HepG2 (cell line): ENCODE results near the gene GRM2. TPM values are rescaled to one million over a fixed set of nuclear protein-coding genes. Genes with fewer than 3 reads are reported as not detected.

Source experiments
- ATAC-seq: fragments of 200-7000 bp; cut with Tn5 transposase; 3 replicates; pipeline ENCODE4 v1.9.1; 2020; ENCODE audit warnings: mild to moderate bottlenecking, moderate library complexity
- BruUV-seq: library from RNA; stranded (reverse); fragments of 400-500 nt; replicated peaks from 2 replicates; lab custom pipeline; 2021; lab: Mats Ljungman, UMichigan
- CTCF ChIA-PET: fragments of 300-600 bp; formaldehyde crosslinking; extraction: SDS; loops from one replicate; lab custom pipeline; 2021; ENCODE audit warnings: low total read pairs, inconsistent platforms, low intra/inter-chr PET ratio; lab: Yijun Ruan, JAX
- POLR2A ChIA-PET: fragments of 350-600 bp; sonication (Branson Sonifier 250); formaldehyde crosslinking; loops from one replicate; lab custom pipeline; 2020; ENCODE audit warnings: antibody characterized with exemption, inconsistent platforms; lab: Yijun Ruan, JAX
- DNase-seq: peaks from one replicate; pipeline ENCODE4 v3.0.0-alpha.2; 2015; ENCODE audit warnings: low spot score
- FAIRE-seq: peaks from 3 replicates; lab custom pipeline; 2011; peaks lifted over from hg19 to GRCh38; lab: Jason Lieb, UNC
- H2AFZ ChIP-seq: one replicate; pipeline ENCODE4 v1.6.1; 2011; ENCODE audit warnings: low read length, inconsistent platforms
- H3K27ac ChIP-seq: fragments of 300-600 bp; 3 replicates; pipeline ENCODE4 v1.8.0; 2011; ENCODE audit warnings: mixed run types, mild to moderate bottlenecking, mixed read lengths, low read length, inconsistent platforms; ENCODE audit not compliant: insufficient read depth; ENCODE audit errors: extremely low read length
- H3K27me3 ChIP-seq, 2 experiments: fragments of 200-600 bp in 1 of 2; 2 replicates in 1 of 2; 3 replicates in 1 of 2; pipeline versions ENCODE4 v1.6.0 to v1.8.0; 2011; ENCODE audit warnings: low read length in 2 of 2, mild to moderate bottlenecking in 2 of 2, moderate library complexity in 2 of 2, inconsistent platforms in 1 of 2; ENCODE audit not compliant: insufficient read depth in 2 of 2, control insufficient read depth in 1 of 2
- H3K36me3 ChIP-seq, 2 experiments: fragments of 200-600 bp in 1 of 2; replicated peaks in 1 of 2; 2 replicates in 1 of 2; 3 replicates in 1 of 2; pipeline versions ENCODE4 v1.5.1 to v1.8.0; 2011; ENCODE audit warnings: low read length in 2 of 2, inconsistent platforms in 1 of 2; ENCODE audit not compliant: insufficient read depth in 2 of 2, control insufficient read depth in 1 of 2
- H3K4me1 ChIP-seq: 2 replicates; pipeline ENCODE4 v1.5.1; 2012; ENCODE audit warnings: low read length, inconsistent platforms; ENCODE audit not compliant: insufficient read depth
- H3K4me2 ChIP-seq: 2 replicates; pipeline ENCODE4 v1.6.0; 2011; ENCODE audit warnings: low read depth, low read length, inconsistent platforms
- H3K4me3 ChIP-seq, 3 experiments: fragments of 200-600 bp in 1 of 3; sonication (generic), shearing (Covaris generic) in 1 of 3; replicated peaks in 1 of 3; 2 replicates each; pipeline ENCODE4 v1.5.1; 2011 to 2016; ENCODE audit warnings: low read length in 3 of 3, inconsistent platforms in 2 of 3, low read depth in 2 of 3, mild to moderate bottlenecking in 2 of 3, control low read depth in 1 of 3, mixed read lengths in 1 of 3; ENCODE audit not compliant: insufficient read depth in 1 of 3
- H3K79me2 ChIP-seq: one replicate; pipeline ENCODE4 v1.6.1; 2011; ENCODE audit warnings: low read length, inconsistent platforms; ENCODE audit not compliant: insufficient read depth
- H3K9ac ChIP-seq: 2 replicates; pipeline ENCODE4 v1.6.0; 2011; ENCODE audit warnings: mild to moderate bottlenecking, low read depth, low read length, inconsistent platforms; ENCODE audit not compliant: insufficient read depth
- H3K9me3 ChIP-seq: 2 replicates; pipeline ENCODE4 v1.5.1; 2012; ENCODE audit warnings: mild to moderate bottlenecking, low read length
- H4K20me1 ChIP-seq: 2 replicates; pipeline ENCODE4 v1.6.0; 2011; ENCODE audit warnings: inconsistent platforms, mild to moderate bottlenecking, low read length, moderate library complexity; ENCODE audit not compliant: insufficient read depth
- KMT2B ChIP-seq: IDR thresholded peaks from 2 replicates; pipeline ENCODE4 v1.6.1; 2016; ENCODE audit warnings: missing genetic modification reagents, missing compliant biosample characterization
- MXD3 ChIP-seq: IDR thresholded peaks from 2 replicates; pipeline ENCODE4 v1.6.1; 2016; ENCODE audit warnings: mild to moderate bottlenecking, missing biosample characterization, missing genetic modification reagents
- NR2F6 ChIP-seq, 2 experiments: IDR thresholded peaks; 2 replicates each; pipeline ENCODE4 v1.6.1; 2016; ENCODE audit warnings: antibody characterized with exemption in 1 of 2, mild to moderate bottlenecking in 1 of 2
- WGBS: methylation state at CpG from one replicate; pipeline ENCODE4 v1.1.6; 2017; ENCODE audit warnings: low lambda C conversion rate; 5-methylcytosine and 5-hydroxymethylcytosine counted together
- in situ Hi-C: cut with HindIII; loops from 2 replicates; pipeline ENCODE4 v1.10.0; 2017; ENCODE audit warnings: low pct_unique_long_range_greater_than_20kb; ENCODE audit not compliant: extremely low pct_ligation_motif_present
- intact Hi-C: fragments of 100-400 bp; cut with micrococcal nuclease; formaldehyde crosslinking; loops from one replicate; pipeline ENCODE4 v1.10.0; 2022; ENCODE audit not compliant: unreplicated experiment
- polyA plus RNA-seq, 8 experiments: library from polyadenylated mRNA; depleted of rRNA in 3 of 8; stranded (reverse) in 7 of 8; unstranded in 1 of 8; fragments of >200 nt; fragmentation: Illumina TruSeq in 4 of 8; extraction: Trizol in 4 of 8; gene quantifications; 2 replicates each; pipeline versions ENCODE4 v1.2.1 to v1.2.3, GENCODE V29; 2011 to 2016; ENCODE audit warnings: low read depth in 4 of 8, missing spikeins in 1 of 8, mixed read lengths in 1 of 8; ENCODE audit not compliant: insufficient read depth in 1 of 8
- total RNA-seq, 5 experiments: library from RNA; depleted of rRNA; stranded (reverse); fragments of >200 nt; fragmentation: Illumina TruSeq; extraction: Trizol; gene quantifications; 2 replicates each; pipeline ENCODE4 v1.2.3, GENCODE V29; 2016; ENCODE audit warnings: low read depth in 1 of 5
- TF ChIP-seq, protein P1 (sequence below): fragments of 450-650 bp; IDR thresholded peaks from 2 replicates; pipeline ENCODE4 v1.6.1; 2017; ENCODE audit warnings: mild to moderate bottlenecking
- TF ChIP-seq, protein P2 (sequence below), 2 experiments: fragments of 450-650 bp in 1 of 2; sonication (generic) in 1 of 2; formaldehyde crosslinking; IDR thresholded peaks; 2 replicates each; pipeline versions ENCODE4 v1.5.0 to v1.8.0; 2020 to 2022; ENCODE audit warnings: mild to moderate bottlenecking in 1 of 2, missing genetic modification reagents in 1 of 2
- TF ChIP-seq, protein P3 (sequence below): IDR thresholded peaks from 2 replicates; pipeline ENCODE4 v1.6.1; 2016; ENCODE audit warnings: missing biosample characterization, missing genetic modification reagents, low read depth

Gene GRM2
- total and polyA plus RNA-seq, 2 of the 13 experiments (the other 11 are each of a cell fraction or from before 2014, with no cell fraction given): 0.04 to 0.07 TPM

- Histone ChIP-seq H2AFZ (no peak overlapping the region), H3K27ac (no peak overlapping the region), H3K27me3 (peaks cover 2 to 13% of the 10 kb centered on the region in 2 experiments; a peak in 4 of 5 replicates), H3K9me3 (no peaks in the 10 kb centered on the region), H3K4me1 (peaks cover 28% of the 10 kb centered on the region), H4K20me1 (peaks cover 11% of the 10 kb centered on the region; the same call in 1 of the 2 replicates), H3K36me3 (0 out of 5 replicates have a peak, but pooled peaks cover 0 to 4% of the 10 kb centered on the region in 2 experiments), H3K79me2 (no peaks in the 10 kb centered on the region), H3K4me3 (no peak overlapping the region), H3K4me2 (no peak overlapping the region), H3K9ac (no peak overlapping the region)
- in situ Hi-C loops (no loop called here), intact Hi-C loops (no loop called here)
- ATAC-seq: no peak
- POLR2A ChIA-PET: no interaction called here
- no peak for DNase-seq
- CTCF ChIA-PET: no interaction called here
- 45% methylated on average over 6 of the region's 17 CpGs for WGBS
- no TSS peak for BruUV-seq
- no peak for TF ChIP-seq KMT2B (CRISPR knock-in tag)
- no peak for TF ChIP-seq NR2F6 (IDR thresholded peaks at IDR 0.05)
- TF ChIP-seq NR2F6 (CRISPR knock-in tag; IDR thresholded peaks at IDR 0.05): no peak
- TF ChIP-seq, protein P1, sequence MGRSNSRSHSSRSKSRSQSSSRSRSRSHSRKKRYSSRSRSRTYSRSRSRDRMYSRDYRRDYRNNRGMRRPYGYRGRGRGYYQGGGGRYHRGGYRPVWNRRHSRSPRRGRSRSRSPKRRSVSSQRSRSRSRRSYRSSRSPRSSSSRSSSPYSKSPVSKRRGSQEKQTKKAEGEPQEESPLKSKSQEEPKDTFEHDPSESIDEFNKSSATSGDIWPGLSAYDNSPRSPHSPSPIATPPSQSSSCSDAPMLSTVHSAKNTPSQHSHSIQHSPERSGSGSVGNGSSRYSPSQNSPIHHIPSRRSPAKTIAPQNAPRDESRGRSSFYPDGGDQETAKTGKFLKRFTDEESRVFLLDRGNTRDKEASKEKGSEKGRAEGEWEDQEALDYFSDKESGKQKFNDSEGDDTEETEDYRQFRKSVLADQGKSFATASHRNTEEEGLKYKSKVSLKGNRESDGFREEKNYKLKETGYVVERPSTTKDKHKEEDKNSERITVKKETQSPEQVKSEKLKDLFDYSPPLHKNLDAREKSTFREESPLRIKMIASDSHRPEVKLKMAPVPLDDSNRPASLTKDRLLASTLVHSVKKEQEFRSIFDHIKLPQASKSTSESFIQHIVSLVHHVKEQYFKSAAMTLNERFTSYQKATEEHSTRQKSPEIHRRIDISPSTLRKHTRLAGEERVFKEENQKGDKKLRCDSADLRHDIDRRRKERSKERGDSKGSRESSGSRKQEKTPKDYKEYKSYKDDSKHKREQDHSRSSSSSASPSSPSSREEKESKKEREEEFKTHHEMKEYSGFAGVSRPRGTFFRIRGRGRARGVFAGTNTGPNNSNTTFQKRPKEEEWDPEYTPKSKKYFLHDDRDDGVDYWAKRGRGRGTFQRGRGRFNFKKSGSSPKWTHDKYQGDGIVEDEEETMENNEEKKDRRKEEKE: no peak
- TF ChIP-seq, protein P2, sequence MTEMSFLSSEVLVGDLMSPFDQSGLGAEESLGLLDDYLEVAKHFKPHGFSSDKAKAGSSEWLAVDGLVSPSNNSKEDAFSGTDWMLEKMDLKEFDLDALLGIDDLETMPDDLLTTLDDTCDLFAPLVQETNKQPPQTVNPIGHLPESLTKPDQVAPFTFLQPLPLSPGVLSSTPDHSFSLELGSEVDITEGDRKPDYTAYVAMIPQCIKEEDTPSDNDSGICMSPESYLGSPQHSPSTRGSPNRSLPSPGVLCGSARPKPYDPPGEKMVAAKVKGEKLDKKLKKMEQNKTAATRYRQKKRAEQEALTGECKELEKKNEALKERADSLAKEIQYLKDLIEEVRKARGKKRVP (CRISPR knock-in tag; IDR thresholded peaks at IDR 0.05): no peak
- no peak for TF ChIP-seq MXD3 (CRISPR knock-in tag)
- TF ChIP-seq, protein P3, sequence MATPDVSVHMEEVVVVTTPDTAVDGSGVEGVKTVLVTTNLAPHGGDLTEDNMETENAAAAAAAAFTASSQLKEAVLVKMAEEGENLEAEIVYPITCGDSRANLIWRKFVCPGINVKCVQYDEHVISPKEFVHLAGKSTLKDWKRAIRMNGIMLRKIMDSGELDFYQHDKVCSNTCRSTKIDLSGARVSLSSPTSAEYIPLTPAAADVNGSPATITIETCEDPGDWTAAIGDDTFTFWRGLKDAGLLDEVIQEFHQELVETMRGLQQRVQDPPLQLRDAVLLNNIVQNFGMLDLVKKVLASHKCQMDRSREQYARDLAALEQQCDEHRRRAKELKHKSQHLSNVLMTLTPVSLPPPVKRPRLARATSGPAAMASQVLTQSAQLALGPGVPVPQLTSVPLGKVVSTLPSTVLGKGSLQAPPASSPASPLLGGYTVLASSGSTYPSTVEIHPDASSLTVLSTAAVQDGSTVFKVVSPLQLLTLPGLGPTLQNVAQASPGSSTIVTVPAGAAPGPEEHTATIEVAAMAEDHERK (CRISPR knock-in tag): no peak
- FAIRE-seq: no peak
Measured at GRCh38 chr3:51709004-51709420, 2.1 kb downstream of the GRM2 start.
